Activated naive CD4-positive, alpha-beta T cell treated with anti-CD3 and anti-CD28 coated beads, Interleukin-2, amount 10 ng/mL, durations not matched to agents 7 days and 5 days (primary cell): ENCODE measurements around the gene RAP1GDS1.
A peak's percentile ranks its signal among the peaks of the same experiment; 100 is the strongest.

Experiments used
- CTCF ChIA-PET: fragments of 350-600 bp; sonication (Branson Sonifier 250); formaldehyde crosslinking; loops from one replicate; lab custom pipeline; 2021; ENCODE audit warnings: antibody characterized with exemption; lab: Charles Lee
- DNase-seq: peaks from one replicate; pipeline ENCODE4 v3.0.0-alpha.2; 2020
- H3K27ac Mint-ChIP-seq: one replicate; pipeline ENCODE4 v1.8.0; 2021; ENCODE audit warnings: mild to moderate bottlenecking, moderate library complexity, mixed read lengths
- H3K27me3 Mint-ChIP-seq: one replicate; pipeline ENCODE4 v1.8.0; 2021; ENCODE audit warnings: mild to moderate bottlenecking, mixed read lengths
- H3K36me3 Mint-ChIP-seq: one replicate; pipeline ENCODE4 v1.8.0; 2021; ENCODE audit warnings: mixed read lengths
- H3K4me1 Mint-ChIP-seq: one replicate; pipeline ENCODE4 v1.8.0; 2021; ENCODE audit warnings: mixed read lengths
- H3K4me3 Mint-ChIP-seq: one replicate; pipeline ENCODE4 v1.8.0; 2021; ENCODE audit warnings: mild to moderate bottlenecking, moderate library complexity, mixed read lengths
- H3K9me3 Mint-ChIP-seq: one replicate; pipeline ENCODE4 v1.8.0; 2021; ENCODE audit warnings: mixed read lengths

The RAP1GDS1 gene

GRCh38 chr4:98480535-98480934 lies 219.4 kb downstream of the RAP1GDS1 start:
- no peak overlapping the region for H3K27ac Mint-ChIP-seq
- no peak for DNase-seq
- peaks cover 34% of the 10 kb centered on the region for H3K4me1 Mint-ChIP-seq

GRCh38 chr4:98481167-98481566 lies 220.0 kb downstream of the RAP1GDS1 start:
- Mint-ChIP-seq H3K9me3 (no peaks in the 10 kb centered on the region), H3K27me3 (no peaks in the 10 kb centered on the region), H3K4me3 (no peak overlapping the region), H3K36me3 (peaks cover 19% of the 10 kb centered on the region), H3K4me1 (peaks cover 40% of the 10 kb centered on the region), H3K27ac (no peak overlapping the region)
- no peak for DNase-seq
- CTCF ChIA-PET = interaction anchor here (1.6 kb wide), 1 partner anchor 13 kb away, joined by 4 read pairs; no protein-coding TSS in a partner anchor

More at GRCh38 chr4:98480535-98480934, 219.4 kb downstream of the RAP1GDS1 start:
- no peaks in the 10 kb centered on the region for H3K9me3 Mint-ChIP-seq
- CTCF ChIA-PET = interaction anchor here (1.6 kb wide), 1 partner anchor 13 kb away, joined by 4 read pairs; no protein-coding TSS in a partner anchor
- H3K4me3 Mint-ChIP-seq = no peak overlapping the region
- H3K36me3 Mint-ChIP-seq = peaks cover 22% of the 10 kb centered on the region
- H3K27me3 Mint-ChIP-seq = no peaks in the 10 kb centered on the region

GRCh38 chr4:98482503-98482846 lies 221.3 kb downstream of the RAP1GDS1 start:
- CTCF ChIA-PET = interaction anchor here (0.6 to 1.3 kb wide), 4 partner anchors 11 to 89 kb away, joined by 3 to 4 read pairs (median 3); no protein-coding TSS in a partner anchor
- Mint-ChIP-seq H3K4me1 (peaks cover 46% of the 10 kb centered on the region), H3K36me3 (peaks cover 11% of the 10 kb centered on the region), H3K27me3 (no peaks in the 10 kb centered on the region), H3K4me3 (no peak overlapping the region), H3K27ac (no peak overlapping the region), H3K9me3 (no peaks in the 10 kb centered on the region)
- DNase-seq = no peak

GRCh38 chr4:98482847-98483806 lies 221.9 kb downstream of the RAP1GDS1 start:
- H3K36me3 Mint-ChIP-seq = peaks cover 10% of the 10 kb centered on the region
- no peak overlapping the region for H3K27ac Mint-ChIP-seq
- CTCF ChIA-PET = interaction anchor here (0.8 to 1.3 kb wide), 4 partner anchors 11 to 28 kb away, joined by 3 to 4 read pairs (median 3); no protein-coding TSS in a partner anchor

GRCh38 chr4:98484031-98484430 lies 222.8 kb downstream of the RAP1GDS1 start:
- no peak overlapping the region for H3K27ac Mint-ChIP-seq
- no peaks in the 10 kb centered on the region for H3K27me3 Mint-ChIP-seq
- H3K4me1 Mint-ChIP-seq = peaks cover 53% of the 10 kb centered on the region
- peaks cover 4% of the 10 kb centered on the region for H3K36me3 Mint-ChIP-seq
- no peaks in the 10 kb centered on the region for H3K9me3 Mint-ChIP-seq
- no peak for DNase-seq
- H3K4me3 Mint-ChIP-seq = no peak overlapping the region
- CTCF ChIA-PET = interaction anchor here (1.2 kb wide), 1 partner anchor 12 kb away, joined by 3 read pairs; no protein-coding TSS in a partner anchor

More at GRCh38 chr4:98482847-98483806, 221.9 kb downstream of the RAP1GDS1 start:
- no peak for DNase-seq
- Mint-ChIP-seq H3K9me3 (no peaks in the 10 kb centered on the region), H3K27me3 (no peaks in the 10 kb centered on the region), H3K4me1 (peaks cover 48% of the 10 kb centered on the region), H3K4me3 (no peak overlapping the region)

GRCh38 chr4:98485816-98486345 lies 224.7 kb downstream of the RAP1GDS1 start:
- no peaks in the 10 kb centered on the region for H3K9me3 Mint-ChIP-seq
- no peaks in the 10 kb centered on the region for H3K27me3 Mint-ChIP-seq
- H3K36me3 Mint-ChIP-seq = peaks cover 4% of the 10 kb centered on the region
- peaks cover 45% of the 10 kb centered on the region for H3K4me1 Mint-ChIP-seq
- CTCF ChIA-PET = interaction anchor here (0.6 to 1.3 kb wide), 5 partner anchors 15 to 174 kb away, joined by 3 to 6 read pairs (median 4); no protein-coding TSS in a partner anchor
- no peak overlapping the region for H3K4me3 Mint-ChIP-seq
- H3K27ac Mint-ChIP-seq = peak overlapping the region; percentile 61
- DNase-seq = no peak

GRCh38 chr4:98490251-98490650 lies 229.1 kb downstream of the RAP1GDS1 start:
- DNase-seq = no peak
- CTCF ChIA-PET = no interaction called here
- Mint-ChIP-seq H3K9me3 (no peaks in the 10 kb centered on the region), H3K27me3 (no peaks in the 10 kb centered on the region), H3K4me3 (no peak overlapping the region), H3K36me3 (peaks cover 1% of the 10 kb centered on the region), H3K4me1 (peaks cover 31% of the 10 kb centered on the region), H3K27ac (no peak overlapping the region)

GRCh38 chr4:98491899-98492559 lies 230.8 kb downstream of the RAP1GDS1 start:
- CTCF ChIA-PET = no interaction called here
- Mint-ChIP-seq H3K9me3 (no peaks in the 10 kb centered on the region), H3K27me3 (no peaks in the 10 kb centered on the region), H3K36me3 (peaks cover 1% of the 10 kb centered on the region), H3K27ac (no peak overlapping the region), H3K4me1 (peaks cover 16% of the 10 kb centered on the region), H3K4me3 (no peak overlapping the region)
- no peak for DNase-seq

GRCh38 chr4:98493296-98493695 lies 232.1 kb downstream of the RAP1GDS1 start:
- no peaks in the 10 kb centered on the region for H3K27me3 Mint-ChIP-seq
- peaks cover 15% of the 10 kb centered on the region for H3K4me1 Mint-ChIP-seq
- no peaks in the 10 kb centered on the region for H3K9me3 Mint-ChIP-seq
- no peak overlapping the region for H3K4me3 Mint-ChIP-seq
- CTCF ChIA-PET = interaction anchor here (0.8 to 1.0 kb wide), 2 partner anchors 10 to 72 kb away, joined by 3 to 4 read pairs; no protein-coding TSS in a partner anchor
- peaks cover 1% of the 10 kb centered on the region for H3K36me3 Mint-ChIP-seq
- DNase-seq = no peak
- H3K27ac Mint-ChIP-seq = no peak overlapping the region
